ENCODE measurements around the gene MEA1. TPM values are rescaled to one million over a fixed set of nuclear protein-coding genes. Genes with fewer than 3 reads are reported as not detected.
"Not testable (repeated sequence)": the region's sequence is repeated elsewhere in the genome, so short reads cannot be mapped to it uniquely, and the experiment has no call there.

MEA1 gene
- total RNA-seq, 1 donor from 2014 or later: 73.1 TPM

GRCh38 chr6:43047998-43048397 is 34.3 kb upstream of the MEA1 start:
- no peaks in the 10 kb centered on the region for H3K9me3 ChIP-seq (ENCODE audit: low read depth)
- no peaks in the 10 kb centered on the region for H4K20me1 ChIP-seq (ENCODE audit: low read depth)
- Mint-ChIP-seq H3K27me3 (ENCODE audit: insufficient read depth, low read depth) (peaks cover 13% of the 10 kb centered on the region), H3K4me3 (no peak overlapping the region), H3K36me3 (peaks cover 25% of the 10 kb centered on the region), H3K4me1 (peaks cover 18% of the 10 kb centered on the region), H3K27ac (no peak overlapping the region), H3K9me3 (no peaks in the 10 kb centered on the region)
- no peaks in the 10 kb centered on the region for H3F3A ChIP-seq (ENCODE audit: low read depth)
- DNase-seq (ENCODE audit: low spot score): no peak
- H3K4me1 ChIP-seq: no peaks in the 10 kb centered on the region
- TF ChIP-seq EZH2phosphoT487 (IDR thresholded peaks at IDR 0.05) (no peak), CTCF (IDR thresholded peaks at IDR 0.05) (no peak), EZH2 (IDR thresholded peaks at IDR 0.05) (no peak)
- H3K4me3 ChIP-seq: no peak overlapping the region
- H3K27ac ChIP-seq: no peak overlapping the region
- H3K79me2 ChIP-seq (ENCODE audit: low read depth): peaks cover 15% of the 10 kb centered on the region
- no peaks in the 10 kb centered on the region for H3K36me3 ChIP-seq
- H3K4me2 ChIP-seq: no peak overlapping the region
- no peak overlapping the region for H3K9ac ChIP-seq
- no peaks in the 10 kb centered on the region for H3K27me3 ChIP-seq
- H2AFZ ChIP-seq (replicated peaks): no peak overlapping the region

GRCh38 chr6:43045371-43045930 is 31.7 kb upstream of the MEA1 start:
- H3K36me3 ChIP-seq: no peaks in the 10 kb centered on the region
- TF ChIP-seq CTCF (IDR thresholded peaks at IDR 0.05) (no peak), EZH2phosphoT487 (IDR thresholded peaks at IDR 0.05) (no peak), EZH2 (IDR thresholded peaks at IDR 0.05) (no peak)
- H3K27ac ChIP-seq: no peak overlapping the region

GRCh38 chr6:43043310-43043709 is 29.6 kb upstream of the MEA1 start:
- no peak overlapping the region for H3K4me2 ChIP-seq
- H3K4me3 ChIP-seq: no peak overlapping the region
- no peak overlapping the region for H3K27ac ChIP-seq
- H3K9ac ChIP-seq: no peak overlapping the region
- no peak overlapping the region for H2AFZ ChIP-seq (replicated peaks)
- no peaks in the 10 kb centered on the region for H3K9me3 ChIP-seq (ENCODE audit: low read depth)
- no peak for TF ChIP-seq EZH2phosphoT487 (IDR thresholded peaks at IDR 0.05)
- no peak for TF ChIP-seq CTCF (IDR thresholded peaks at IDR 0.05)
- TF ChIP-seq EZH2 (IDR thresholded peaks at IDR 0.05): no peak
- H4K20me1 ChIP-seq (ENCODE audit: low read depth): no peaks in the 10 kb centered on the region
- H3K9me3 Mint-ChIP-seq: no peaks in the 10 kb centered on the region
- H3K36me3 ChIP-seq: no peaks in the 10 kb centered on the region
- H3K27me3 ChIP-seq: no peaks in the 10 kb centered on the region
- H3K36me3 Mint-ChIP-seq: peaks cover 26% of the 10 kb centered on the region
- no peaks in the 10 kb centered on the region for H3K79me2 ChIP-seq (ENCODE audit: low read depth)
- H3K4me1 ChIP-seq: no peaks in the 10 kb centered on the region
- no peak overlapping the region for H3K4me3 Mint-ChIP-seq
- peaks cover 8% of the 10 kb centered on the region for H3K27me3 Mint-ChIP-seq (ENCODE audit: insufficient read depth, low read depth)
- H3K27ac Mint-ChIP-seq: no peak overlapping the region
- DNase-seq (ENCODE audit: low spot score): no peak
- no peaks in the 10 kb centered on the region for H3F3A ChIP-seq (ENCODE audit: low read depth)
- H3K4me1 Mint-ChIP-seq: no peaks in the 10 kb centered on the region

More at GRCh38 chr6:43045371-43045930, 31.7 kb upstream of the MEA1 start:
- Histone ChIP-seq H3K27me3 (no peaks in the 10 kb centered on the region), H3K9ac (no peak overlapping the region), H3K4me1 (no peaks in the 10 kb centered on the region), H2AFZ (replicated peaks) (no peak overlapping the region), H3K9me3 (ENCODE audit: low read depth) (no peaks in the 10 kb centered on the region), H3K4me3 (no peak overlapping the region), H3K4me2 (no peak overlapping the region), H3F3A (ENCODE audit: low read depth) (no peaks in the 10 kb centered on the region), H3K79me2 (ENCODE audit: low read depth) (no peaks in the 10 kb centered on the region), H4K20me1 (ENCODE audit: low read depth) (no peaks in the 10 kb centered on the region)
- Mint-ChIP-seq H3K27ac (no peak overlapping the region), H3K27me3 (ENCODE audit: insufficient read depth, low read depth) (peaks cover 6% of the 10 kb centered on the region), H3K4me3 (no peak overlapping the region), H3K4me1 (peaks cover under 1% of the 10 kb centered on the region), H3K36me3 (peaks cover 20% of the 10 kb centered on the region), H3K9me3 (no peaks in the 10 kb centered on the region)
- no peak for DNase-seq (ENCODE audit: low spot score)

GRCh38 chr6:43041475-43041874 is 27.7 kb upstream of the MEA1 start:
- not testable (repeated sequence) for H3K27me3 Mint-ChIP-seq (ENCODE audit: insufficient read depth, low read depth); H3K4me1 Mint-ChIP-seq; H3K27ac ChIP-seq; H3K4me3 ChIP-seq; H3K4me3 Mint-ChIP-seq; H3K9ac ChIP-seq; H3K9me3 ChIP-seq (ENCODE audit: low read depth); DNase-seq (ENCODE audit: low spot score); H3K27me3 ChIP-seq; H2AFZ ChIP-seq (replicated peaks); H3K79me2 ChIP-seq (ENCODE audit: low read depth); H3K9me3 Mint-ChIP-seq; H3K4me1 ChIP-seq; H3K4me2 ChIP-seq; H3F3A ChIP-seq (ENCODE audit: low read depth); H3K36me3 ChIP-seq; H3K27ac Mint-ChIP-seq; H4K20me1 ChIP-seq (ENCODE audit: low read depth)
- peaks cover 36% of the 10 kb centered on the region for H3K36me3 Mint-ChIP-seq
